Neural progenitor cell (in vitro differentiated cells): ENCODE measurements around the gene RPP25. TPM values are rescaled to one million over a fixed set of nuclear protein-coding genes. Genes with fewer than 3 reads are reported as not detected.

Source experiments
- DNase-seq: peaks from one replicate; pipeline ENCODE4 v3.0.0-alpha.2; 2016; ENCODE audit warnings: low spot score
- H2AFZ ChIP-seq: fragments of 200-600 bp; sonication (generic); replicated peaks from 2 replicates; pipeline ENCODE4 v1.6.1; 2016; ENCODE audit warnings: antibody characterized with exemption
- H3F3A ChIP-seq: fragments of 200-600 bp; sonication (generic); 2 replicates; pipeline ENCODE4 v1.6.1; 2016; ENCODE audit warnings: antibody characterized with exemption, low read depth
- H3K27ac ChIP-seq: fragments of 200-600 bp; sonication (generic); 2 replicates; pipeline ENCODE4 v1.5.1; 2016; ENCODE audit warnings: mild to moderate bottlenecking
- H3K27me3 ChIP-seq: fragments of 200-600 bp; sonication (generic); 2 replicates; pipeline ENCODE4 v1.6.1; 2016; ENCODE audit warnings: mild to moderate bottlenecking, moderate library complexity
- H3K36me3 ChIP-seq: fragments of 200-600 bp; sonication (generic); 2 replicates; pipeline ENCODE4 v1.5.1; 2016
- H3K4me1 ChIP-seq: fragments of 200-600 bp; sonication (generic); 2 replicates; pipeline ENCODE4 v1.6.1; 2016; ENCODE audit warnings: mixed run types
- H3K4me2 ChIP-seq: fragments of 200-600 bp; sonication (generic); 2 replicates; pipeline ENCODE4 v1.6.1; 2016
- H3K4me3 ChIP-seq: fragments of 200-600 bp; sonication (generic); 2 replicates; pipeline ENCODE4 v1.5.1; 2016
- H3K79me2 ChIP-seq: fragments of 200-600 bp; sonication (generic); 2 replicates; pipeline ENCODE4 v1.6.1; 2016; ENCODE audit warnings: low read depth
- H3K9ac ChIP-seq: fragments of 200-600 bp; sonication (generic); 2 replicates; pipeline ENCODE4 v1.6.1; 2016
- H3K9me3 ChIP-seq: fragments of 200-600 bp; sonication (generic); 2 replicates; pipeline ENCODE4 v1.5.1; 2016; ENCODE audit warnings: low read depth
- H4K20me1 ChIP-seq: fragments of 200-600 bp; sonication (generic); 2 replicates; pipeline ENCODE4 v1.6.1; 2016; ENCODE audit warnings: low read depth
- H3K27ac Mint-ChIP-seq: 3 replicates; pipeline ENCODE4 v1.8.0; 2021; ENCODE audit warnings: mixed read lengths
- H3K27me3 Mint-ChIP-seq: 2 replicates; pipeline ENCODE4 v1.8.0; 2022; ENCODE audit warnings: low read depth, mild to moderate bottlenecking, inconsistent platforms, moderate library complexity, mixed read lengths; ENCODE audit not compliant: insufficient read depth
- H3K36me3 Mint-ChIP-seq: 3 replicates; pipeline ENCODE4 v1.8.0; 2021; ENCODE audit warnings: mixed read lengths
- H3K4me1 Mint-ChIP-seq: 3 replicates; pipeline ENCODE4 v1.8.0; 2021; ENCODE audit warnings: mixed read lengths
- H3K4me3 Mint-ChIP-seq: 3 replicates; pipeline ENCODE4 v1.8.0; 2021; ENCODE audit warnings: mild to moderate bottlenecking, moderate library complexity, mixed read lengths
- H3K9me3 Mint-ChIP-seq: 3 replicates; pipeline ENCODE4 v1.8.0; 2020; ENCODE audit warnings: mixed read lengths
- EZH2 ChIP-seq: fragments of 200-600 bp; sonication (generic); IDR thresholded peaks from 2 replicates; pipeline ENCODE4 v1.6.1; 2017; ENCODE audit warnings: antibody characterized with exemption, mild to moderate bottlenecking, moderate library complexity
- EZH2phosphoT487 ChIP-seq: fragments of 200-600 bp; sonication (generic); IDR thresholded peaks from 2 replicates; pipeline ENCODE4 v1.6.1; 2017; ENCODE audit warnings: antibody characterized with exemption
- total RNA-seq: library from RNA; depleted of rRNA; stranded (reverse); fragments of >200 nt; gene quantifications from 2 replicates; pipeline ENCODE4 v1.2.3, GENCODE V29; 2015; ENCODE audit warnings: low replicate concordance
- TF ChIP-seq, protein P1 (sequence below): fragments of 200-600 bp; sonication (generic); IDR thresholded peaks from 2 replicates; pipeline ENCODE4 v1.5.1; 2017; ENCODE audit warnings: antibody characterized with exemption, mild to moderate bottlenecking

RPP25 gene
- total RNA-seq, 1 donor from 2014 or later, result 2.5 TPM

DNA sequence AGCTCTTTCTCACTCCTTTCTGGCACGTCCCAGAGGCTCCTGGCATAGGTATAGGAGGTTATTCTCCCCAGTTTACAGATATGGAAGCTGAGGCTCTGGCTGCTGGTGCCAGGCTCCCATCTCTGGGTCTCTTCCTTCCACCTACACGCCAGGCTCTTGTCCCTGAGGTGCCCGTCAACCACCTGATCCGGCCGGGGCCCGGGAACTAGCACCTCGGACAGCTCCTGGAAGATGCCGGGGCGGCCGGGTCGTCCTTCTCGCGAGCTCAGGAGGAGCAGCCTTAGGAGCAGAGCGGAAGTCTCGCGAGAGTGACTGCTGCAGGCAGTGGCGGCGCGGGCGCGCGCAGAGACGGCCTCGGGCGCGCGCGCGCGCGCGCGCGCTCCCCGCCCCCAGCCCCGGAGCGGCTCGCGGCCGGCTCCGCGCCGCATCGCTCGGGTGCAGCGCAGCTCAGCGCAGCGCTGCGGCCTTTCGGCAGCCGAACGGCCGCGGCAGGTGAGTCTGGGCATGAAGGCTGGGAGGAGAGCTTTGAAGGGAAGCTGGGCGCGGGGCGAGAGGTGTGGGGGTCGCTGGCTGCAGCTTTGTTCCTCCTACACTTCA lies 38.7 kb upstream of the RPP25 start, which contains the start of gene SCAMP5:
Gene SCAMP5, plus strand, starts transcription at position 382 of the 597 bp plus-strand sequence. CDS start 16,277 bp downstream, outside the sequence.
- H3K27ac ChIP-seq, result no peak within 1 kb of the TSS
- H3K4me2 ChIP-seq, result peak within 1 kb of the TSS; percentile 88

DNA sequence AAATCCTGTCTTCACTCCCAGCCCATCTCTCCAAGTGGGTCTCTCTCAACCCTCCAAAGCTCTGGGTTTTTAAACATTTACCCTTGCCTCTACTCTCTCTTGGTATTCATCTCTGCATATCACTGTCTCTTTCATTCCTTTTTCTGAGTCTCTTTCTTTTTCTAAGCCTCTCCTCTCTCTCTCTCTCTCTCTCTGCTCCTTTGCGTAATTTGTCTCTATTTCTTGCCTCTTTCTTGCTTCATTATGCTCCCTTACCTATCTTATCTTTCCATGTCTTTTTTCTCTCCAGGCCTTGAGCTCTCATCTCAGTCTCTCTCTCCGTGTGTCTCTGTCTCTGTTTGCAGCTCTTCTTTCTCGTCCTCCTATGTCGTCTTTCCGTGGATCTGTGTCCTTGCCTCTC lies 38.1 kb upstream of the RPP25 start:
- Histone ChIP-seq H3F3A (no peaks in the 10 kb centered on the region), H3K4me2 (no peak overlapping the region), H3K9me3 (no peaks in the 10 kb centered on the region), H3K9ac (no peak overlapping the region), H3K27me3 (peaks cover 41% of the 10 kb centered on the region), H3K36me3 (no peaks in the 10 kb centered on the region), H3K79me2 (peaks cover 14% of the 10 kb centered on the region), H3K4me3 (no peak overlapping the region), H3K27ac (no peak overlapping the region), H2AFZ (no peak overlapping the region), H3K4me1 (peaks cover 6% of the 10 kb centered on the region), H4K20me1 (peaks cover 19% of the 10 kb centered on the region)
- TF ChIP-seq, protein P1, sequence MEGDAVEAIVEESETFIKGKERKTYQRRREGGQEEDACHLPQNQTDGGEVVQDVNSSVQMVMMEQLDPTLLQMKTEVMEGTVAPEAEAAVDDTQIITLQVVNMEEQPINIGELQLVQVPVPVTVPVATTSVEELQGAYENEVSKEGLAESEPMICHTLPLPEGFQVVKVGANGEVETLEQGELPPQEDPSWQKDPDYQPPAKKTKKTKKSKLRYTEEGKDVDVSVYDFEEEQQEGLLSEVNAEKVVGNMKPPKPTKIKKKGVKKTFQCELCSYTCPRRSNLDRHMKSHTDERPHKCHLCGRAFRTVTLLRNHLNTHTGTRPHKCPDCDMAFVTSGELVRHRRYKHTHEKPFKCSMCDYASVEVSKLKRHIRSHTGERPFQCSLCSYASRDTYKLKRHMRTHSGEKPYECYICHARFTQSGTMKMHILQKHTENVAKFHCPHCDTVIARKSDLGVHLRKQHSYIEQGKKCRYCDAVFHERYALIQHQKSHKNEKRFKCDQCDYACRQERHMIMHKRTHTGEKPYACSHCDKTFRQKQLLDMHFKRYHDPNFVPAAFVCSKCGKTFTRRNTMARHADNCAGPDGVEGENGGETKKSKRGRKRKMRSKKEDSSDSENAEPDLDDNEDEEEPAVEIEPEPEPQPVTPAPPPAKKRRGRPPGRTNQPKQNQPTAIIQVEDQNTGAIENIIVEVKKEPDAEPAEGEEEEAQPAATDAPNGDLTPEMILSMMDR, result no peak
- TF ChIP-seq EZH2, result no peak
- TF ChIP-seq EZH2phosphoT487, result no peak
- Mint-ChIP-seq H3K4me3 (peak overlapping the region; percentile 85), H3K27me3 (peaks cover 28% of the 10 kb centered on the region), H3K9me3 (no peaks in the 10 kb centered on the region), H3K36me3 (peaks cover 9% of the 10 kb centered on the region), H3K4me1 (peaks cover 7% of the 10 kb centered on the region), H3K27ac (no peak overlapping the region)
- DNase-seq, result no peak

More for the DNA sequence above, 38.7 kb upstream of the RPP25 start, which contains the start of gene SCAMP5:
- peaks cover 36% of the 10 kb centered on the region for H3K27me3 ChIP-seq
- peak within 1 kb of the TSS; percentile 85 for H3K4me3 Mint-ChIP-seq
- peak; percentile 100 for DNase-seq
- peak within 1 kb of the TSS; percentile 99 for H3K4me3 ChIP-seq
- no peaks in the 10 kb centered on the region for H3K36me3 ChIP-seq
- H4K20me1 ChIP-seq, result peaks cover 19% of the 10 kb centered on the region
- H3K9ac ChIP-seq, result peak within 1 kb of the TSS; percentile 22
- H3K4me1 ChIP-seq, result peaks cover 6% of the 10 kb centered on the region
- TF ChIP-seq EZH2phosphoT487 (no peak), EZH2 (peak; percentile 41)
- peaks cover 30% of the 10 kb centered on the region for H3K27me3 Mint-ChIP-seq
- H3K79me2 ChIP-seq, result peaks cover 14% of the 10 kb centered on the region
- peaks cover 9% of the 10 kb centered on the region for H3K36me3 Mint-ChIP-seq
- no peak within 1 kb of the TSS for H3K27ac Mint-ChIP-seq
- no peaks in the 10 kb centered on the region for H3K9me3 Mint-ChIP-seq
- peak within 1 kb of the TSS; percentile 100 for H2AFZ ChIP-seq
- no peaks in the 10 kb centered on the region for H3K9me3 ChIP-seq
- H3F3A ChIP-seq, result no peaks in the 10 kb centered on the region
- peaks cover 7% of the 10 kb centered on the region for H3K4me1 Mint-ChIP-seq

DNA sequence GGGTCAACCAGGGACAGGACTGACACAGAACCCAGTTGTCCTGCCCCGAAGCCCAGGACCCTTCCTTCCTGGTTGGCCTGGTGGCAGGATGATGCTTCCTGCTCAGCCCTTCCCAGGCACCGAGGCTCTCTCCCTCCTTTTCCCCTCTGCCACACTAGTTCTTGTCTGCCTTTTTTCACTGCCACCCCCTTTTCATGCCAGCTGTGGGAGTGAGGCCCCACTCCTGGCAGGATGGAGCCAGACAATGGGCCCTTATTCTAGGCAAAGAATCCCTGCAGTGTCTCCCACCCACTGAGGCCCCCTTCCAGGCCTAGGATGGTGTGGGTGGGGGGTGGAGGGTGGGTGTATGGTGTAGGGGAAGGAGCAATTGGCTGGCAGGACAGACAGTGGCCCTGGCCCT lies 37.7 kb upstream of the RPP25 start:
- no peaks in the 10 kb centered on the region for H3K9me3 ChIP-seq
- H3K4me3 Mint-ChIP-seq, result peak overlapping the region; percentile 30
- peaks cover 45% of the 10 kb centered on the region for H3K27me3 ChIP-seq
- no peaks in the 10 kb centered on the region for H3F3A ChIP-seq
- DNase-seq, result no peak
- TF ChIP-seq EZH2 (no peak), EZH2phosphoT487 (no peak)
- TF ChIP-seq, protein P1, result no peak
- H3K9ac ChIP-seq, result no peak overlapping the region
- no peak overlapping the region for H3K4me2 ChIP-seq
- H3K9me3 Mint-ChIP-seq, result no peaks in the 10 kb centered on the region
- peaks cover 6% of the 10 kb centered on the region for H3K4me1 ChIP-seq
- peaks cover 25% of the 10 kb centered on the region for H3K27me3 Mint-ChIP-seq
- H3K4me3 ChIP-seq, result no peak overlapping the region
- H3K4me1 Mint-ChIP-seq, result peaks cover 7% of the 10 kb centered on the region
- no peak overlapping the region for H2AFZ ChIP-seq
- H3K79me2 ChIP-seq, result peaks cover 14% of the 10 kb centered on the region
- peaks cover 19% of the 10 kb centered on the region for H4K20me1 ChIP-seq
- H3K27ac Mint-ChIP-seq, result no peak overlapping the region
- no peak overlapping the region for H3K27ac ChIP-seq
- H3K36me3 Mint-ChIP-seq, result peaks cover 9% of the 10 kb centered on the region
- H3K36me3 ChIP-seq, result no peaks in the 10 kb centered on the region

DNA sequence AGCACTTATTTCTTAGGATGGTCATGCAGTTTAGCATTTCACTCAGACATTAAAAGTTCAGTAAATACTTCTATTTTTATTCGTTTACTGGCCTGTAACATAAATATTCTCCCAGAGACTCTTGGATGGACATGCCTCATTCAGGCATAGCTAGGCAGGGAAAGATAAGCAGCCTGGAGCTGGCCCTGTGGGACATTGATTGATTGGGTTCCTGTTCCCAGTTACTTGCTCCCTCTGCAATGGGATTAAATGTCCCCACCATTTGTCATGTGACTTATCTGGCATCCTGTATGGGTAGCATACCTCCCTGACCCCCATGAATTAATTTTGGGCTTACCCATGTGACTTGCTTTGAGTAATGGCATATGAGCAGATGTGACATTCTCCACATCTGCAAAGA lies 36.0 kb upstream of the RPP25 start:
- Histone ChIP-seq H3K79me2 (peaks cover 14% of the 10 kb centered on the region), H3K9ac (no peak overlapping the region), H2AFZ (no peak overlapping the region), H3K27ac (no peak overlapping the region), H4K20me1 (peaks cover 19% of the 10 kb centered on the region), H3K27me3 (peaks cover 45% of the 10 kb centered on the region), H3K4me2 (no peak overlapping the region), H3K9me3 (no peaks in the 10 kb centered on the region), H3K4me1 (peaks cover 6% of the 10 kb centered on the region), H3F3A (no peaks in the 10 kb centered on the region), H3K4me3 (no peak overlapping the region), H3K36me3 (no peaks in the 10 kb centered on the region)
- peaks cover 7% of the 10 kb centered on the region for H3K4me1 Mint-ChIP-seq
- DNase-seq, result no peak
- H3K36me3 Mint-ChIP-seq, result peaks cover 8% of the 10 kb centered on the region
- H3K9me3 Mint-ChIP-seq, result no peaks in the 10 kb centered on the region
- no peak overlapping the region for H3K27ac Mint-ChIP-seq
- TF ChIP-seq, protein P1, result no peak
- TF ChIP-seq EZH2phosphoT487, result no peak
- no peak for TF ChIP-seq EZH2
- no peak overlapping the region for H3K4me3 Mint-ChIP-seq
- H3K27me3 Mint-ChIP-seq, result peaks cover 24% of the 10 kb centered on the region
